Amniotic epithelial cell (primary cell): ENCODE measurements around the gene ZMYND11.
"Not testable (repeated sequence)": the region's sequence is repeated elsewhere in the genome, so short reads cannot be mapped to it uniquely, and the experiment has no call there.

Experiments
- DNase-seq: peaks from one replicate; pipeline ENCODE4 v3.0.0-alpha.2; 2010; ENCODE audit warnings: low read depth

Gene ZMYND11

DNA sequence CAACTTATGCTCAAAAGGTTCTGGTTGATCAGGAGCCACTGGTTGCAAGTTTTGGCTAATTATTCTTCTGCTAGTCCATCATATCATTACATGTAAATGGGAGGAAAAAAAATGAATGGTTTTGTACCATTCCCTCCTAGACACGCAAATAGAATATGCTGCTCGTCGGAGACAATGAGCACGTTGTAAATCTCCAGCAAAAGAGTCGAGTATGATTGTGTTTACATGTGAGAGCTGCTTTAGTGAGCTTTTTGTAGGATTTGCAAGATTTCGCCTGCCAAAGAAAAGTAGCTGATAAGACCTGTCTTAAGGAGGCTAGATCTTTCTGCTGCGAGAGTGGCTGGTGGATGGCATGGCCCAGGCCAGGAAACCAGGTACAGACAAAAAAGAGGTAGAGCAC is 109.0 kb downstream of the ZMYND11 start:
- DNase-seq, result no peak

DNA sequence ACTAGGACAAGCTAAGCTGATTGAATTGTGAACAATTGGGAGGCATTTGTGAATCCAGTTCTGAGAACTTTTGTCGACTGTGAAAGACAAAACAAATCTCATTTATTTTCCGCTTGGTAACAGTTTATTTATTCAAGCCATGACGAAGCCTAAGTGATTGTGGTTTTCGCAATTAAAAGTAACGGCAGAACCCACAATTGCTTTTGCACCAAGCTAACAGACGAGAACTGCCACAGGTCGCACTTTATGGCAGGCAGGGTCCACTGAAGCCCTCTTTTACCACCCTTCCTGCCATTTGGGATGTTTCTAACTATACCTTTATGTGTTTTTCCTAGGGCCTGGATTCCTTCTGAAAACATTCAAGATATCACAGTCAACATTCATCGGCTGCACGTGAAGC is 111.2 kb downstream of the ZMYND11 start:
- no peak for DNase-seq

DNA sequence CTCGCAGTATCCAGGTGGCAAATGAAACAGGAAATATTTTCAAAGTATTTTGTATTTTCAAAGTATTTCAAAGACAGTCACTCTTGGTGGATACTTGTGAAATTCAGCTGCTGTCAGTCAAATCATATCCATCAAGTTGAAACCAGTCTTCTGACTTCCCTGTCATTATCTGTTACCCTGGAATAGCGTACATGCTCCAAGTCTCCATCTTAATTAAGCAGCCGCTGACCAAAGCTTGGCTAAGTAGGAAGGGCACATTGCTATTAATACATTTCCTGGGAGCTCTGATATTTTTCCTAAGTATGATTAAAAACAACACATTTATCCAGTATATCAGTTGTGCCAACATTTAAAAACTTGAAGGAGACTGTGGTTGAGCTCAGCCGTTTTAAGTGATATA is 112.2 kb downstream of the ZMYND11 start:
- DNase-seq, result no peak

DNA sequence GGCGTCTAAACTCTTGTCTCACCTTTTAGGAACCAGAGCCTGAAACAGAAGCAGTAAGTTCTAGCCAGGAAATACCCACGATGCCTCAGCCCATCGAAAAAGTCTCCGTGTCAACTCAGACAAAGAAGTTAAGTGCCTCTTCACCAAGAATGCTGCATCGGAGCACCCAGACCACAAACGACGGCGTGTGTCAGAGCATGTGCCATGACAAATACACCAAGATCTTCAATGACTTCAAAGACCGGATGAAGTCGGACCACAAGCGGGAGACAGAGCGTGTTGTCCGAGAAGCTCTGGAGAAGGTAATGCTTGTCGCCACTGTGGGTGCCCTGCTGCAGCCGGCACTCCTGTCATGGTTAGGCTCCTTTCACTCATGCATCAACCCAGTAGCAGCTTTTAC is 113.1 kb downstream of the ZMYND11 start:
- no peak for DNase-seq

DNA sequence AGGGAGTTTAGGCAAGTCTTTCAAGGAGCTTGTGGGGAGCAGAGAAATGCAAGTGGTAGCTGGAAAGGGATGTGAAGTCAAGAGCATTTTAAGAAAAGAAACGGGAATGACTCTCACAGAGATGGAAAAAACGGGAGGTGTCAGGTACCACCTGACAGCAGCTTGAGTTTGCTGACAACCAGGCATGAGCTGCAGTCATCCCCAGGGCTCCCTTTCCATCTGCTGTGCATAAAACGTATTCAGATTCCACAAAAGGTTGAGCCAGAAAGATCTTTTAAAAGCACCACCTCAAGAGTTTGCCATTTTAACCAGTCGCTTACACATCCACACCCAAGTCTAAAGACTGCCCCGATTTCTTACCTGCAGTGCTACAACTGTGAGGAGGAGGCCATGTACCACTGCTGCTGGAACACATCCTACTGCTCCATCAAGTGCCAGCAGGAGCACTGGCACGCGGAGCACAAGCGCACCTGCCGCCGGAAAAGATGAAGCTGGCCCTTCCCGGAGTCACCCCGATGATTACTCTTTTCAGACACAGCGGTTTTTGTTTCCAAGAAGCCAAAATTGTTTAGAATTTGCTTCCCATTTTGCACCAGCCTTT is 116.8 kb downstream of the ZMYND11 start:
- no peak for DNase-seq

DNA sequence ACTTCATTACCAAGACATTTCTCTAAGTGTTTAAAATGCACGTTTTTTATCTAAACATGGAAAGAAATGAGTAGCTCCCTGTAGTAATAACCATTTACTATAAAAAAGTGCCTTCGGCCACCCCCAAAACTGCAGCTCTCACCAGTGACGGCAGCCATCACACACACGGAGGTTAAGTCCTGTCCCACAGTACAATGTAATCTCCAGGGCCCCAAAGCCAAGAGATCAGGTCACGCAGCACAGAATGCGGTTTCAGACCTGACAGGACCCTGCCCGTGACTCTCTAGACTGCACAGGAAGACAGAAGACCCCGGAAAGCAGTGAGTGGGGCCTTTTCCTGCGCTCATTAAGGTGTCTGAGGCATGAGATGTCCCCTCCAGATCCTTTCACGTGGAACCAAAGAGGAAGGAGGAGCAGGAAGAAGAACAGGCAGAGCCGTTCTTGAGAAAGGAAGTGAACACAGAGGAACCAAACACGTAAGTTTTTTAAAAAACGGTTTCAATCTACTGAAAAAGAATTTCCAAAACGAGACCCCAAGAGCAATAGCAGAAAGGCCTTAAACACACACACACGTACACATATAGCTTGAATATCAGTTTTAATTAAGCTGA is 125.7 kb downstream of the ZMYND11 start:
- DNase-seq, result no peak

DNA sequence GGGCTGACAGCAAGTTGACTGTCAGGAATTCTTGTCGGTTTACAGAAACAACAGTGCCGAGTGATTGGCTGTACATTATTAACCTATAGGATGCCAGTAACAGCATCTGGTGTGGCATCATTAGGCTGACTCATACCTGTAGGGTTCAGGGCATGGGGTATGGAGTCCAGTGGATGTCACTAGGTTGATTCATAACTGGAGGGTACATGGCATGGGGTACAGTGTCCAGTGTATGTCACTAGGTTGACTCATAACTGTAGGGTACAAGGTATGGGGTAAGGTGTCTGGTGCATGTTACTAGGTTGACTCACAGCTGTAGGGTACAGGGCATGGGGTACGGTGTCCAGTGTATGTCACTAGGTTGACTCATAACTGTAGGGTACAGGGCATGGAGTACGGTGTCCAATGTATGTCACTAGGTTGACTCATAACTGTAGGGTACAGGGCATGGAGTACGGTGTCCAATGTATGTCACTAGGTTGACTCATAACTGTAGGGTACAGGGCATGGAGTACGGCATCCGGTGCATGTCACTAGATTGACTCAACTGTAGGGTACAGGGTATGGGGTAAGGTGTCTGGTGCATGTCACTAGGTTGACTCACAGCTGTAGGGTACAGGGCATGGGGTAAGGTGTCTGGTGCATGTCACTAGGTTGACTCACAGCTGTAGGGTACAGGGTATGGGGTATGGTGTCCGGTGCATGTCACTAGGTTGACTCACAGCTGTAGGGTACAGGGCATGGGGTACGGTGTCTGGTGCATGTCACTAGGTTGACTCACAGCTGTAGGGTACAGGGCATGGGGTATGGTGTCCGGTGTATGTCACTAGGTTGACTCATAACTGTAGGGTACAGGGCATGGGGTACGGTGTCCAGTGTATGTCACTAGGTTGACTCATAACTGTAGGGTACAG is 129.2 kb downstream of the ZMYND11 start:
- not testable (repeated sequence) for DNase-seq

DNA sequence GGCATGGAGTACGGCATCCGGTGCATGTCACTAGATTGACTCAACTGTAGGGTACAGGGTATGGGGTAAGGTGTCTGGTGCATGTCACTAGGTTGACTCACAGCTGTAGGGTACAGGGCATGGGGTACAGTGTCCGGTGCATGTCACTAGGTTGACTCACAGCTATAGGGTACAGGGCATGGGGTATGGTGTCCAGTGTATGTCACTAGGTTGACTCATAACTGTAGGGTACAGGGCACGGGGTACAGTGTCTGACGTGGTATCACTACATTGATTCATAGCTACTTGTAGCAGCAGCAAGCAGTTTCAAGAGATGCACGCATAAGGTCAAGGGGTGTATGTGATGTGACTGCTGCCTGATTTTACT is 129.8 kb downstream of the ZMYND11 start:
- not testable (repeated sequence) for DNase-seq

DNA sequence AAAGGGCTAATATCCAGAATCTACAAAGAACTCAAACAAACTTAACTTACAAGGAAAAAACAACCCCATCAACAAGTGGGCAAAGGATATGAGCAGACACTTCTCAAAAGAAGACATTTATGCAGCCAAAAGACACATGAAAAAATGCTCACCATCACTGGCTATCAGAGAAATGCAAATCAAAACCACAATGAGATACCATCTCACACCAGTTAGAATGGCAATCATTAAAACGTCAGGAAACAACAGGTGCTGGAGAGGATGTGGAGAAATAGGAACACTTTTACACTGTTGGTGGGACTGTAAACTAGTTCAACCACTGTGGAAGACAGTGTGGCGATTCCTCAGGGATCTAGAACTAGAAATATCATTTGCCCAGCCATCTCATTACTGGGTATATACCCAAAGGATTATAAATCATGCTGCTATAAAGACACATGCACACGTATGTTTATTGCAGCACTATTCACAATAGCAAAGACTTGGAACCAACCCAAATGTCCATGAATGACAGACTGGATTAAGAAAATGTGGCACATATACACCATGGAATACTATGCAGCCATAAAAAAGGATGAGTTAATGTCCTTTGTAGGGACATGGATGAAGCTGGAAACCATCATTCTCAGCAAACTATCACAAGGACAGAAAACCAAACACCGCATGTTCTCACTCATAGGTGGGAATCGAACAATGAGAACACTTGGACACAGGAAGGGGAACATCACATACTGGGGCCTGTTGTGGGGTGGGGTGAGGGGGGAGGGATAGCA is 130.7 kb downstream of the ZMYND11 start:
- DNase-seq, result not testable (repeated sequence)

DNA sequence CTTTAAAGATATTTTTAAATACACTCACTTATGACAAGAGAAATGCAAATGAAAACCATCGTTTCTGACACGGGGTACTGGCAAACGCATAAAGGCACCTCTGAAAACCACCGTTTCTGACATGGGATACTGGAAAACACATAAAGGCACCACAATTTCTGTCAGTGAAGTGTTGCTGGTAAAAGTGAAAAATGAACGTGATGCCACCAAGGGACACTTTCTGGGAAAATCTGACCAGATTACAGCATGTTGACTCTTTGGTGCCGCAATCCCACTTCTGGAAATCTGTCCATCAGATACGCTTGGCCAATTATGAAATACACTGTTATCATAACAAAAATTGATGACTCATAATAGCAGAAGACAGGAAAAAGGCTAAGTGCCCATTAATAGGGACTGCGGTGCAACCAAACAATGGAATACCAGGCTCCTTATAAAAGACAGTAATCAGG is 131.7 kb downstream of the ZMYND11 start:
- DNase-seq, result peak; percentile 84

DNA sequence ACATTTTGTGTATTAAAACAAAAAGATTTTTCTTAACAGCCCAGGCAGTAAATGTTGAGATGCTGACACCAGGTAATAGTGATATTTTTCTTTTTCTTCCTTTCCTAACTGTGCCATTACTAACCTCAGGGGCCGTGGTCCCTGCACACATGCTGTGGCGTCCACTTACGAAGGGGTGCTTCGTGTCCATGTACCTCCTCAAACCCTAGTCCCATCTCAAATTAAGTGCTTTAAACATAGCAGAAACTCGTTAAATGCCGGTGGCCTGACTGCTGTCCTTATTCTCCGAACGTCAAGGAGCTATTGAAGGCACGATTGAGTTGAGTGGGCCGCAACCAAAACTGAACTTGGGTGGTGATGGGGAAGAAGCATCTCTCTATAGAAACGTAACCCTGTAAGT is 132.4 kb downstream of the ZMYND11 start:
- DNase-seq, result no peak

DNA sequence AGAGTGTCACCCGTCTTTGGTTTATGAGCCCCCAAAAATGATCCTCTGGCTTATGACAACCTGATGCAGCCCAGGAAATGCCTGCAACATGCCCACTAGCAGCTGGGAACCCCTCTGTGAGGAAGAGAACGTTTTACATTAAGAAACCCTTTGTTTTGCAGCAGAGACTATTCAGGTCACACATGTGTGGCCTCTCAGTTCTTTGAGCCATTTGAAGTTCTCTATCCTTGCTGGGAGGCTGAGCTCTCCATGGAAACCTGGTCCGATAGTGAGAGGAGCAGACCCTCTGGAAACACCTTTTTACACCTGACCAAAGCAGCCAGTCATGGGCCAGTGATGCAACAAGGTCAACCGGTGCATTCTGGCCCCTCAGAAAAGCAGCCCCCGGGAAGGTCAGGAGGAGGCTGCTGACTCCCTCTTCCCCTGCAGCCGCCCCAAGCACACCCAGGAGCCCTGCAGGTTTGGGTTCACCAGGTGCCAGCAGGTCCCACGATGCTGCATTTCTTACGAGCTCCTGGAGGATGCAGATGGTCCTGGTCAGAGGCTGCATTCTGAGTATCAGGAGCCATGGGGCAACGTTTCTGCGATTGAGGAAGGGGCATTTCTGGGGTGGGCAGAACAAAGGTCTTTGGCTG is 134.3 kb downstream of the ZMYND11 start:
- no peak for DNase-seq

DNA sequence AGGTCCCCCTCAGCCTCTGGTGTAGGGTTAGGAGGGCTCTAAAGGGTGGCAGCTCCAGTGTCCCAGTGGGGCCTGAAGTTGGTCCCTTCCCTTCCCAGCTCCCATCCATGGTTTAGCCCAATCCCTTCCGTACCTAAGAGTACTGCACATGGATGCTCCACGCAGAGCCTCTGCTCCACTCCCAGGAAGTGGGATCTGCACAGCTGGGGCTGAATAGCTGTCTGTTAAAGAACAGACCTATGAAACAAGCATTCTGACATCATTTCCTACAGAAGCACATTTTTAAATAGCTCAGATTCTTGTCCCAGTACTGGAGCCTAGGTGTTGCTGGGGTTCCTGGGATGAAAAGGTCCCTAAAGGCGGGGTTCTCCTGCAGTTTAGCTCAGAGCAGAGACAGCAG is 135.9 kb downstream of the ZMYND11 start:
- no peak for DNase-seq

DNA sequence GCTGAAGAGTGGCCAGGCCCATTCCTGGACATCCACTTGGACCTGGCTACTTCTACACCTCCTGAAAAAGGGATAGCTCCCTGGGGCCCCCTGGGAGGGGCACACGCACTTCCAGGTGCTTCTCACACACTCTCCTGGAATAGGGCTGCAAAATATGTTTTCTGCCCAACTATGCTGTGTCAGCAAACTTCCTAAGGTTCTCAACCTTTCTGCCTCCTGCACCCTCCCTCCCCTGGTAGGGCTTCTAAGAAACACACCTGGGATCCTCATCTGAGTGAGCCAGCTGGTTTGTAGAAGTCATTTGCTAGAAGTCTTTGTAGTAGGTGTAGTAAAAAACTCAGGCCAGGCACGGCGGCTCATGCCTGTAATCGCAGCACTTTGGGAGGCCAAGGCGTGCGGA is 136.5 kb downstream of the ZMYND11 start:
- DNase-seq, result no peak

DNA sequence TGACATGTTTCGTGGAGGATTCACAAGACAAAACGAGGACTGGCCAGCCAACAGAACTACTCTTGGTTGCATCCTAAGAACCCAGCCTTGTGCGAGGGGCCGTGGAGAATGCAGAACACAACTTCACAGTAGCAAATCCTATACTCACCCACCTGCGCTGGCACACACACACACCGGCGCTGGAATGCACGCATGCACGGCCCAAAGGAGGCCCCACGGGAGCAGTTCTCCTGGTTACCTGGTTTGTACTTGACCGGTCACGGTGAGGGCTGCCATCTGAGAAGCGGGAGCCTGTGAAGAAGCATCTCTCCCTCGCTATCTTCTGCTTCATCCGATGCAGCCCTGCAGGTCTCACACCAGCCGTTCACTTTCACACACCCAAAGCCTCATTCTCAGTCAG is 137.8 kb downstream of the ZMYND11 start:
- no peak for DNase-seq

DNA sequence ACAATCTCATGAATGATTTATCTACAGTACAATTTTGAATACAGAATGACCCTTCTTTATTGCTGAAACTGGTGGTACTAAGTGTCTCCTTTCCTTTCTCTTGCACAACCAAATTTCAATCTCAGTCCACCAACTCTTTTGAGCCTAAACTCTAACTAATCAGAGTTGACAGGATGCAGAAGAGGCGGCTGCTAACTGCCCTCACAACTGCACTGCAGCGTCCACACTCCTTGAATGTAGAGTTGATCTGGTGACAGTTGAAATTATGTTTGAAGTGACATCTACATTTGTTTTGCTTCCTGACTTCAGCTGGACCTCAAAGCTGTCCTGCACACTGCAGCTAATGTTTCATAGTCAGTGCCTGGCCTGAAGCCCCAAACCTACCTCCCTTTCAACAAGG is 139.6 kb downstream of the ZMYND11 start:
- no peak for DNase-seq

DNA sequence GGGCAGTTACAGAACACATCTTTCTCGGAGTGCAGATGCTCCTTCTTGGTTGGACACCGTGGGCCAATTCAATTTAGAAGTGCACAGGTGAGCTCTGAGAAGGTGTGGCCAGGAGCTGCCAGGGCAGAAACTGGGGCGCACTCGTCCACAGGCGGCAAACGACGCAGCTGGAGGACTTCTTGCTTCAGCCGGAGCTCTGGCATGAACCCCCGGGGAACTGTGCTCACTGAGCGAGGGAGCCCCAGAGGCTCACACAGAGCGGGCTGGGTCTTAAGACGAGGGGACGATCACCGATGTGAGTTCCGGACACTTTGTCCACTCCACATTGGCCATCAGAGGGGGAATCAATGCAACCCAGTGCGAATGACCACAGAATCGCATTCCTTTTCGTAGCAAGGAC is 140.4 kb downstream of the ZMYND11 start:
- no peak for DNase-seq

DNA sequence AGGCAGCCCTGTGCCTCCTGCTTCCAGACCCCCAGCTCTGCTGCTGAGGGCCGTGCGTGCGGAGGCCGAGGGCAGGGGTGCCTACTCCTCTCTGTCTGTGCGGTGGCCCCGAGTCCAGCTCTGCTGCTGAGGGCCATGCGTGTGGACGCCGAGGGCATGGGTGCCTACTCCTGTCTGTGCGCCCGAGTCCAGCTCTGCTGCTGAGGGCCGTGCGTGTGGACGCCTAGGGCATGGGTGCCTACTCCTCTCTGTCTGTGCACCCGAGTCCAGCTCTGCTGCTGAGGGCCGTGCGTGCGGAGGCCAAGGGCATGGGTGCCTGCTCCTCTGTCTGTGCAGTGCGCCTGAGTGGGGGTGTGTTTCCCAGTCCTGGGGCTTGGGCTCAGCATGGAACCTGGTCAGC is 142.7 kb downstream of the ZMYND11 start:
- DNase-seq, result no peak

DNA sequence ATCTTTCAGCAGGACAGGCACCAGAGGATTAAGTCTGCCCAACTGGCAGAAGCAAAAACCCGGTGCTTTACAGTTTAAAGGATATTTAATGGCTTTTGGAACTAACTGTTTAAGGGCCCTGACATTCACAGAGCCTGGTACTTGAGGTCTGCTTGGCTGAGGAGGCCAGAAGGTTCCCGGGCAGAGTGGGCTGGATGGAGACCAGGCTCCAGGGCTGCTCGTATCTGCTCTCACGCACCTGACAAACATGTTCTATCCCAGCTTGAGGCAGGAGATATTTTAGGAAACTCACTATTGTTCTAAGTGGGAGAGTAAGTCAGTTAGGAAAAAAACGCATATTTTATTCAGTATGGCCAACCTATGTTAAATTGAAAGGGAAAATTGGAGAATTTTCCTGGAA is 143.5 kb downstream of the ZMYND11 start:
- no peak for DNase-seq

DNA sequence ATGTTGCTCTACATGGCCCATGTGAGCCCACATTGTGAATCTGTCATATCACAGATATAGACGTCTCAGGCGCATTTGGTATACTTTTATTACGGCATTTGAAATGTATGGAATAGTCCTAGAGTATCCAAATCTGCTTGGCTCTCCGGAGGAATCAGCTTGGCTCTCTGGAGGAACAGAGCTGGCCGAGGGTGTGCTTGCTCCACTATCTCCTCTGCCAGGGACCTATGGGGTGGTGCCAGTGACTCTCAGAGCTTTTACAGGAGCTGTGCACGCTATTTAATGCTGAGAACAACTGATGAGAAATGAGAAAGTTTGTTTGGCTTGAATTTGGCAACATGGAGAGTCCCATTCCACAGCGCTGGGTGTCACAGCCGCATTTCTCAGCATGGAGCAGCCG is 144.0 kb downstream of the ZMYND11 start:
- no peak for DNase-seq

DNA sequence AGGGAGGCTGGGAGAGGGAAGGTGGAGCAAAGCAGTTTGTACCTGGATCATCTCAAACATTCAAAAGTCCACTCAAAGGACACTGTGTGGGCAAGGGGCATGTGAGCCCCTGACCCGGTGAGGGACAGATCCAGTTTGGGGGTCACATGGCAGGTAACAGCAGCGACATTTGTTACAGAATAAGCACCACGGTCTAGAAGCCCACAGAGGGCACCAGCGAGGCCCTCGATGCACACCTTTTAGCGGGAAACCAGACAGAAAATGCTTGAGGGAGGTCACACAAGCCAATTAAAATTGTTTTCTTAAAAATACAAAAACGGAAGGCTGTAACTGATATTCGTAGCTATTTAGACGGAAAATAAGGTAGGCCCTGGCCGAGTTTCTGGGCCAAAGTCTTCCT is 144.4 kb downstream of the ZMYND11 start:
- DNase-seq, result no peak
